HG03521 (cell line): ENCODE results near the gene SBK3.
"Not testable (repeated sequence)": the region's sequence is repeated elsewhere in the genome, so short reads cannot be mapped to it uniquely, and the experiment has no call there.

Source experiments
- ATAC-seq: cut with Tn5 transposase; IDR thresholded peaks from one replicate; pipeline ENCODE4 v1.9.1; 2021; ENCODE audit warnings: mild to moderate bottlenecking, moderate library complexity; ENCODE audit not compliant: unreplicated experiment

SBK3 gene

GRCh38 chr19:55541091-55541490 lies 4.3 kb downstream of the SBK3 start:
- no peak for ATAC-seq

GRCh38 chr19:55540619-55541018 lies 4.7 kb downstream of the SBK3 start:
- no peak for ATAC-seq

- ATAC-seq = no peak
These were observed 6.0 kb downstream of the SBK3 start for GRCh38 chr19:55539090-55539984.

GRCh38 chr19:55538132-55538531 lies 7.2 kb downstream of the SBK3 start:
- ATAC-seq = no peak

- ATAC-seq = no peak
These were observed 7.6 kb downstream of the SBK3 start for GRCh38 chr19:55537741-55538111.

- no peak for ATAC-seq
These were observed 8.2 kb downstream of the SBK3 start, which contains the start of gene SBK2 for GRCh38 chr19:55536951-55537740. TSS of gene SBK2 (minus strand) at chr19:55537133. CDS start at chr19:55536294, 839 bp downstream.

- no peak for ATAC-seq
These were observed 9.0 kb downstream of the SBK3 start for GRCh38 chr19:55536366-55536765.

GRCh38 chr19:55535965-55536350 lies 9.4 kb downstream of the SBK3 start:
- ATAC-seq = no peak

- ATAC-seq = no peak
These were observed 10.0 kb downstream of the SBK3 start for GRCh38 chr19:55535173-55535964.

GRCh38 chr19:55534280-55534679 lies 11.1 kb downstream of the SBK3 start:
- not testable (repeated sequence) for ATAC-seq

- ATAC-seq = no peak
These were observed 14.3 kb downstream of the SBK3 start for GRCh38 chr19:55530996-55531395.

- ATAC-seq = no peak
These were observed 15.6 kb downstream of the SBK3 start for GRCh38 chr19:55529636-55530234.

- ATAC-seq = no peak
These were observed 17.1 kb downstream of the SBK3 start for GRCh38 chr19:55528030-55528803.

GRCh38 chr19:55527197-55528029 lies 17.9 kb downstream of the SBK3 start:
- ATAC-seq = no peak

- no peak for ATAC-seq
These were observed 18.8 kb downstream of the SBK3 start for GRCh38 chr19:55526216-55527196.

GRCh38 chr19:55525289-55526101 lies 19.8 kb downstream of the SBK3 start:
- ATAC-seq = no peak

- ATAC-seq = no peak
These were observed 24.6 kb downstream of the SBK3 start for GRCh38 chr19:55520691-55521292.
